Endothelial cell (in vitro differentiated cells): ENCODE measurements around the gene SSH2. TPM values are rescaled to one million over a fixed set of nuclear protein-coding genes. Genes with fewer than 3 reads are reported as not detected.

Experiments
- DNase-seq: peaks from one replicate; pipeline ENCODE4 v3.0.0; 2021; ENCODE audit warnings: low spot score
- H3K27ac Mint-ChIP-seq: one replicate; pipeline ENCODE4 v1.8.0; 2021; ENCODE audit warnings: mixed read lengths, inconsistent platforms; ENCODE audit not compliant: unreplicated experiment
- H3K27me3 Mint-ChIP-seq: one replicate; pipeline ENCODE4 v1.8.0; 2021; ENCODE audit warnings: mild to moderate bottlenecking, moderate library complexity, mixed read lengths, inconsistent platforms; ENCODE audit not compliant: unreplicated experiment
- H3K36me3 Mint-ChIP-seq: one replicate; pipeline ENCODE4 v1.8.0; 2021; ENCODE audit warnings: mild to moderate bottlenecking, low read depth, mixed read lengths, inconsistent platforms; ENCODE audit not compliant: unreplicated experiment
- H3K4me1 Mint-ChIP-seq: one replicate; pipeline ENCODE4 v1.8.0; 2021; ENCODE audit warnings: mild to moderate bottlenecking, mixed read lengths, inconsistent platforms; ENCODE audit not compliant: unreplicated experiment
- H3K4me3 Mint-ChIP-seq: one replicate; pipeline ENCODE4 v1.8.0; 2021; ENCODE audit warnings: mild to moderate bottlenecking, mixed read lengths, inconsistent platforms; ENCODE audit not compliant: unreplicated experiment
- H3K9me3 Mint-ChIP-seq: one replicate; pipeline ENCODE4 v1.8.0; 2021; ENCODE audit warnings: mixed read lengths, inconsistent platforms; ENCODE audit not compliant: unreplicated experiment
- total RNA-seq: library from RNA; stranded (reverse); fragmentation: NEBNext Ultra II Directional; extraction: Animal tissue kit (Norgen Biotek cat#: 25700); gene quantifications from one replicate; pipeline ENCODE4 v1.2.1, GENCODE V29; 2021; ENCODE audit not compliant: unreplicated experiment
- TF ChIP-seq, protein P1 (sequence below): fragments of 200-600 bp; sonication (generic); IDR thresholded peaks from one replicate; pipeline ENCODE4 v1.5.0; 2021; ENCODE audit warnings: antibody characterized with exemption; ENCODE audit not compliant: unreplicated experiment

The SSH2 gene
- total RNA-seq, 1 donor from 2014 or later, result 81.2 TPM

DNA sequence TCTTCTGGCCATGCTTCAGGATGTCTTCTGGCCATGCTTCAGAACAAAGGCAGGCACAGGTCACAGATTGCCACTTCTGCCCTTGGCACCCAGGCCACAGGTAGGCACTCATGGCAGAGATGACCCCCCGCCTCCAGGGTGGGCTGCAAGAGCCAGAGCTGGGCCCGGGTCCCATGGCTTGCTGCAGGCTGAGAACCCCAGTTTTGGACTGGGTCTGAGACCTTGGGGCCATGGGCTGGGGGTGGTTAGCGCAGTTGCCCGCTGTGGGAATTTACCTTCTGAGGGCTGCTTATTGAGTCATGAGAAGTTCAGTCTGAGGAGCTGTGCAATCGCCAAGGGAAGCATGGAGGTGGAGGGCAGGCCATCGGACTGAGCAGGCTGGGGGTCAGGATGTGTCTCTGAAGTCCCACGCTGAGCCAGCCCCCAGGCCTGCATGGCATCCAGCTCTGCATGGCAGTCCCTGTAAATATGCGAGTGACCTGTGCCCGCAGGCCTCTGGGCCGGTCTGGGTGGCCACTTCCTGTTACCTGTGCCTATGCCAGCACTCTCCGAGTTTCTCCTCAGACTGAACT is 335.4 kb downstream of the SSH2 start:
- peaks cover 30% of the 10 kb centered on the region for H3K27me3 Mint-ChIP-seq
- peaks cover 5% of the 10 kb centered on the region for H3K36me3 Mint-ChIP-seq
- TF ChIP-seq, protein P1, sequence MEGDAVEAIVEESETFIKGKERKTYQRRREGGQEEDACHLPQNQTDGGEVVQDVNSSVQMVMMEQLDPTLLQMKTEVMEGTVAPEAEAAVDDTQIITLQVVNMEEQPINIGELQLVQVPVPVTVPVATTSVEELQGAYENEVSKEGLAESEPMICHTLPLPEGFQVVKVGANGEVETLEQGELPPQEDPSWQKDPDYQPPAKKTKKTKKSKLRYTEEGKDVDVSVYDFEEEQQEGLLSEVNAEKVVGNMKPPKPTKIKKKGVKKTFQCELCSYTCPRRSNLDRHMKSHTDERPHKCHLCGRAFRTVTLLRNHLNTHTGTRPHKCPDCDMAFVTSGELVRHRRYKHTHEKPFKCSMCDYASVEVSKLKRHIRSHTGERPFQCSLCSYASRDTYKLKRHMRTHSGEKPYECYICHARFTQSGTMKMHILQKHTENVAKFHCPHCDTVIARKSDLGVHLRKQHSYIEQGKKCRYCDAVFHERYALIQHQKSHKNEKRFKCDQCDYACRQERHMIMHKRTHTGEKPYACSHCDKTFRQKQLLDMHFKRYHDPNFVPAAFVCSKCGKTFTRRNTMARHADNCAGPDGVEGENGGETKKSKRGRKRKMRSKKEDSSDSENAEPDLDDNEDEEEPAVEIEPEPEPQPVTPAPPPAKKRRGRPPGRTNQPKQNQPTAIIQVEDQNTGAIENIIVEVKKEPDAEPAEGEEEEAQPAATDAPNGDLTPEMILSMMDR, result no peak
- H3K4me3 Mint-ChIP-seq, result peak overlapping the region; percentile 80
- no peak overlapping the region for H3K27ac Mint-ChIP-seq
- H3K9me3 Mint-ChIP-seq, result no peaks in the 10 kb centered on the region
- DNase-seq, result no peak
- H3K4me1 Mint-ChIP-seq, result peaks cover 17% of the 10 kb centered on the region

DNA sequence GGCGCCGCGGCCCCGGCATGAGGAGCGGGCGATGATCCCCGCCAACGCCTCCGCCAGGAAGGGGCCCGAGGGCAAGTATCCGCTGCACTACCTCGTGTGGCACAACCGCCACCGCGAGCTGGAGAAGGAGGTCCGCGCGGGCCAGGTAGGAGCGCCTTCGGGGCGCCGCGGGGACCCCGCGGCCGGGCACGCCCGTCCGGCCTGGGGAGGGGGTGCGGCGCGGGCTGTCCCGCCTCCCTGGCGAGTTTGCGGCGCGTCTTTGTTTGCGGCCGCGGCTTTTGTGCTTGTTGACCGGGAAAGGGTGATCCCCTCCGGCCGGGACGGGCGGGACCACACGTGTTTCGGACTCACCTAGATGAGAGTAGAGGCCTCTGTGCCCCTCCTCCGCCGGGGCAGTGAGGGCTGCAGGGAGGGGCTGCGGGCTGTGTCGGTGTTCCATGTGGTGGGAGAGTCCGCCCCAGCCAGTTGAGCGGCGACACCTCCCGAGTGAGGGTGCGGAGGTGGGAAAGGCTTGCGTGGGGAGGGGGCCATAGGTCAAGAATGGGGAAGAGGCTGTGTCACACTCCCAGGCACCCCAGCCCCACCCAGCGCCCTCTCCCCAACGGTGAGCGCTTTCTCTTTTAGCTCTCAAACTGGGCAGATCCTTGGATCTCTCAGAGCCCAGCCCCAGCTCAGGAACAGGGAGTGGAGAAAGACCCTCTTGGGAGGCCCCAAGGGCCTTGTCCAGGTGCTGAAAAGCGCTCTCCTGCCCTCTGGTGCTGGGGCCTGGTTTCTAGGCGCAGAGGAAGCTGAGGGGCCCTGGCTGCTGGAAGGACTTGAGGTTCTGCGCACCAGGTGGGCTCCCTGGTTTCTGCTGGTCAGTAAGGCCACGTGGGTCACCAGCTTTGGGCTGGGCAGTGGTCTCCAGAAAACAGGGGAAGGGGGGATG is 336.2 kb downstream of the SSH2 start:
- peaks cover 17% of the 10 kb centered on the region for H3K4me1 Mint-ChIP-seq

DNA sequence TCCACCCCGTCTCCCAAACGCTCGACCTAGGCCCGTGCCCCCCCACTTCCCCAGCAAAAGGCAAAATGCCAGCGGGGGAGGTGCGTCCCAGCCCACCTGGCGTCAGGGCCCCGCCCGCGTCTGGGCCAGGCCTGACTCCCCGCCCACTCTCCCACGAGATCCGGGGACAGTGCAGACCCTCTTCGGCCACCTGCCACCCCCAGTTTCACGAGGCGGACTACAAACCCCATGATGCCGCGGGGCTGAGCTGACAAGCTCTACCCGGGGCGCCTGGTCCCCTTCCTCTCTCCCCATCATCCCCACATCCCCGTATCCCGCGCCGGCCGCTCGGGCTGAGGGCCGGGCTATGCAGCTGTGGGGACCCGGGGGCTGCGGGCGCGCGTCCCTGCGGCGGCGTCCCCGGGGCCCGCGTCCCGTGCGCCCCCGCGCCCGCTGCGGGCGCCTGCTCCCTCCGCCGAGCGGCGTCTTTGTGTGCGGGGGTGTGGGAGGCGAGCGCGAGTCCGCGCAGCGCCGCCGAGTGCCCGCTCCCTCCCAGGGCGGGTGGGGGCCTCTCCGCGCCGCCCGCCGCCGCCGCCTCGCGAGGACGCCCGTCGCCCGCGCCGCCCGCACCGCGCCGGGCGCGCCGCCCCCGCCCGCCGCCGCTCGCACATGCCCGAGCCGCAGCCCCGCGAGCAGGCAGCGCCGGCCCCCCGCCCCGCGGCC is 337.0 kb downstream of the SSH2 start, which contains the start of gene ANKRD13B:
Gene ANKRD13B (plus strand): TSS at position 283 of the 702 bp plus-strand sequence. CDS start 490 bp downstream, outside the sequence.
- H3K36me3 Mint-ChIP-seq, result peaks cover 5% of the 10 kb centered on the region
- H3K9me3 Mint-ChIP-seq, result no peaks in the 10 kb centered on the region

More for the DNA sequence above, 336.2 kb downstream of the SSH2 start:
- peak overlapping the region; percentile 80 for H3K4me3 Mint-ChIP-seq
- TF ChIP-seq, protein P1, result no peak
- peaks cover 28% of the 10 kb centered on the region for H3K27me3 Mint-ChIP-seq
- no peak overlapping the region for H3K27ac Mint-ChIP-seq
- H3K9me3 Mint-ChIP-seq, result no peaks in the 10 kb centered on the region
- no peak for DNase-seq
- peaks cover 5% of the 10 kb centered on the region for H3K36me3 Mint-ChIP-seq

DNA sequence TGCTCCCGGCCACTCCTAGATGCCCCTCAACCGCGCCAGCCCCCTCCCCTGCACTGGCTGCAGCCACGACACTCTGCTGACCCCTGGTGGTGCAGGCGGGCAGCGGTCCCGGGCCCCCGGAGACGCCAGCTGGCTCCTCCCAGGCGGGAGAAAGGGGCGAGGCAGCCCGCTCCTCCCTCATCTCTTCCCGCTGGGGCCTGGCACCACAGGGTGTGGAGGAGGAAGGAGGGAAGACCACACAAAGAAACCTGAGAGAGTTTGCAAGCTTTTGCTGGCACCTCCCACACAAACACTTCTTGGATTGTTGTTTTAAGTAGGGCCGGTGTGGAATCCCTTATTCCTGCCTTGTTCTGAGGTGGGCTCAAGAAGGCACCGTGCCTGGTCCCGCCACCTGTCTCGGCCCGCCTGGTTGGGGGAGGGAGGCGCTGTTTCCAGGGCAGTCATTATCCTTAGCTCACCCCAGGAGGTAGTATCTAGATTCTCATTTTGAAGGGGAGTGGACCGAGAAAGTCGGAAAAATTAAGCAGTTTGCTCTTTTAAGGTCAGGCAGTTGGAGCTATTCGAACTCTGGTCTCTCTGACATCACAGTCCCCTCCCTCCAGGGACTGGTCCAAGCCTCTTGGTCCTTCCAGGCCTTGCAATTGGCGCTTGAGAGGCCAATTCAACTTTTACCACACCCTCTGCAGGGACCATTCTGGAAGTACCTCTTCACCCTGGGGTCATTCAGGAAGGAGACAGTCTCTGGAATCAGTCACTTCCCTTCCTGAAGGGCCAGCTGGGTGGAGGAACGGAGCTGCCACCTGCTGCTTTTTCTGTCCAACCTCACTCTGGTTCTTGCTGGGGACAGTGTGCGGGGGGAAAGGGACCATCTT is 338.1 kb downstream of the SSH2 start:
- peaks cover 27% of the 10 kb centered on the region for H3K4me1 Mint-ChIP-seq
- TF ChIP-seq, protein P1, result peak; percentile 96
- peak; percentile 100 for DNase-seq
- no peaks in the 10 kb centered on the region for H3K9me3 Mint-ChIP-seq
- no peak overlapping the region for H3K27ac Mint-ChIP-seq
- H3K4me3 Mint-ChIP-seq, result peak overlapping the region; percentile 88
- peaks cover 5% of the 10 kb centered on the region for H3K36me3 Mint-ChIP-seq
- H3K27me3 Mint-ChIP-seq, result peaks cover 27% of the 10 kb centered on the region

More for the DNA sequence above, 337.0 kb downstream of the SSH2 start, which contains the start of gene ANKRD13B:
- Mint-ChIP-seq H3K4me1 (peaks cover 20% of the 10 kb centered on the region), H3K27me3 (peaks cover 28% of the 10 kb centered on the region), H3K4me3 (peak within 1 kb of the TSS; percentile 85), H3K27ac (no peak within 1 kb of the TSS)
- TF ChIP-seq, protein P1, result no peak
- no peak for DNase-seq
